ENCODE measurements around the gene VSTM4.

Gene VSTM4

GRCh38 chr10:49079499-49079898 is 35.8 kb downstream of the VSTM4 start:
- TF ChIP-seq USF1 (IDR thresholded peaks at IDR 0.05): no peak
- no peak for TF ChIP-seq NFIC (IDR thresholded peaks at IDR 0.05)
- no peak for TF ChIP-seq TAF1 (IDR thresholded peaks at IDR 0.05; ENCODE audit: low read depth)
- TF ChIP-seq CREB1 (IDR thresholded peaks at IDR 0.05; ENCODE audit: low read depth): no peak
- no peak for TF ChIP-seq EP300 (IDR thresholded peaks at IDR 0.05; ENCODE audit: borderline replicate concordance)
- no peak for TF ChIP-seq REST (IDR thresholded peaks at IDR 0.05; ENCODE audit: low read depth)
- no peak for TF ChIP-seq EGR1 (IDR thresholded peaks at IDR 0.05)
- no peak for TF ChIP-seq FOXM1 (IDR thresholded peaks at IDR 0.05; ENCODE audit: borderline replicate concordance, low read depth)
- no peak for TF ChIP-seq RAD21 (IDR thresholded peaks at IDR 0.05; ENCODE audit: low read depth)
- no peak for TF ChIP-seq ZBTB7A (IDR thresholded peaks at IDR 0.05; ENCODE audit: low read depth)
- TF ChIP-seq TCF12 (IDR thresholded peaks at IDR 0.05; ENCODE audit: low read depth): no peak
- no peak for TF ChIP-seq TEAD4 (IDR thresholded peaks at IDR 0.05)
- no peak for TF ChIP-seq MAX (IDR thresholded peaks at IDR 0.05)
- no peak for TF ChIP-seq CEBPB (IDR thresholded peaks at IDR 0.05)
- no peak for TF ChIP-seq YY1 (IDR thresholded peaks at IDR 0.05; ENCODE audit: low read depth)

GRCh38 chr10:49079072-49079471 is 36.2 kb downstream of the VSTM4 start:
- TF ChIP-seq FOXM1 (IDR thresholded peaks at IDR 0.05; ENCODE audit: borderline replicate concordance, low read depth): no peak
- no peak for TF ChIP-seq RAD21 (IDR thresholded peaks at IDR 0.05; ENCODE audit: low read depth)
- TF ChIP-seq CEBPB (IDR thresholded peaks at IDR 0.05): no peak
- no peak for TF ChIP-seq ZBTB7A (IDR thresholded peaks at IDR 0.05; ENCODE audit: low read depth)
- no peak for TF ChIP-seq TAF1 (IDR thresholded peaks at IDR 0.05; ENCODE audit: low read depth)
- no peak for TF ChIP-seq TEAD4 (IDR thresholded peaks at IDR 0.05)
- TF ChIP-seq EGR1 (IDR thresholded peaks at IDR 0.05): no peak
- TF ChIP-seq CREB1 (IDR thresholded peaks at IDR 0.05; ENCODE audit: low read depth): no peak

GRCh38 chr10:49078433-49078832 is 36.9 kb downstream of the VSTM4 start:
- TF ChIP-seq TEAD4 (IDR thresholded peaks at IDR 0.05): no peak
- no peak for TF ChIP-seq TAF1 (IDR thresholded peaks at IDR 0.05; ENCODE audit: low read depth)
- no peak for TF ChIP-seq EP300 (IDR thresholded peaks at IDR 0.05; ENCODE audit: borderline replicate concordance)
- no peak for TF ChIP-seq YY1 (IDR thresholded peaks at IDR 0.05; ENCODE audit: low read depth)
- TF ChIP-seq MAX (IDR thresholded peaks at IDR 0.05): no peak
- TF ChIP-seq FOXM1 (IDR thresholded peaks at IDR 0.05; ENCODE audit: borderline replicate concordance, low read depth): no peak
- no peak for TF ChIP-seq NFIC (IDR thresholded peaks at IDR 0.05)
- TF ChIP-seq USF1 (IDR thresholded peaks at IDR 0.05): no peak
- TF ChIP-seq EGR1 (IDR thresholded peaks at IDR 0.05): no peak
- no peak for TF ChIP-seq CEBPB (IDR thresholded peaks at IDR 0.05)
- TF ChIP-seq ZBTB7A (IDR thresholded peaks at IDR 0.05; ENCODE audit: low read depth): no peak

GRCh38 chr10:49076741-49077521 is 38.4 kb downstream of the VSTM4 start:
- TF ChIP-seq EGR1 (IDR thresholded peaks at IDR 0.05) (no peak), NFIC (IDR thresholded peaks at IDR 0.05) (no peak), FOXM1 (IDR thresholded peaks at IDR 0.05; ENCODE audit: borderline replicate concordance, low read depth) (no peak), YY1 (IDR thresholded peaks at IDR 0.05; ENCODE audit: low read depth) (no peak), EP300 (IDR thresholded peaks at IDR 0.05; ENCODE audit: borderline replicate concordance) (no peak), USF1 (IDR thresholded peaks at IDR 0.05) (no peak), ZBTB7A (IDR thresholded peaks at IDR 0.05; ENCODE audit: low read depth) (no peak), RAD21 (IDR thresholded peaks at IDR 0.05; ENCODE audit: low read depth) (no peak), TEAD4 (IDR thresholded peaks at IDR 0.05) (no peak), TCF12 (IDR thresholded peaks at IDR 0.05; ENCODE audit: low read depth) (no peak), REST (IDR thresholded peaks at IDR 0.05; ENCODE audit: low read depth) (no peak), MAX (IDR thresholded peaks at IDR 0.05) (no peak), CEBPB (IDR thresholded peaks at IDR 0.05) (no peak), CREB1 (IDR thresholded peaks at IDR 0.05; ENCODE audit: low read depth) (no peak), TAF1 (IDR thresholded peaks at IDR 0.05; ENCODE audit: low read depth) (no peak)

GRCh38 chr10:49076319-49076718 is 39.0 kb downstream of the VSTM4 start:
- TF ChIP-seq TCF12 (IDR thresholded peaks at IDR 0.05; ENCODE audit: low read depth): no peak
- no peak for TF ChIP-seq TEAD4 (IDR thresholded peaks at IDR 0.05)
- TF ChIP-seq ZBTB7A (IDR thresholded peaks at IDR 0.05; ENCODE audit: low read depth): no peak
- no peak for TF ChIP-seq EGR1 (IDR thresholded peaks at IDR 0.05)
- TF ChIP-seq NFIC (IDR thresholded peaks at IDR 0.05): no peak
- TF ChIP-seq MAX (IDR thresholded peaks at IDR 0.05): no peak
- TF ChIP-seq RAD21 (IDR thresholded peaks at IDR 0.05; ENCODE audit: low read depth): no peak
- TF ChIP-seq CREB1 (IDR thresholded peaks at IDR 0.05; ENCODE audit: low read depth): no peak

Measured in Ishikawa (cell line).